NCI-H1105 (cell line): ENCODE results near the gene VEGFA.

Experiments
- DNase-seq: peaks from one replicate; lab custom pipeline; 2025; lab: John Stamatoyannopoulos, UW

VEGFA gene

DNA sequence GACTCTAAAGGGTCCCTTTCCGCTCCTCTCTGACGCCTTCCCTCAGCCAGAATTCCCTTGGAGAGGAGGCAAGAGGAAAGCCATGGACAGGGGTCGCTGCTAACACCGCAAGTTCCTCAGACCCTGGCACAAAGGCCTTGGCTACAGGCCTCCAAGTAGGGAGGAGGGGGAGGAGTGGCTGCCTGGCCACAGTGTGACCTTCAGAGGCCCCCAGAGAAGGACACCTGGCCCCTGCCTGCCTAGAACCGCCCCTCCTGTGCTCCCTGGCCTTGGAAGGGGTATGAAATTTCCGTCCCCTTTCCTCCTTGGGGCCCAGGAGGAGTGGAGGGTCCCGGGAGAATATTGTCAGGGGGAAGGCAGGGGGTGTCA, 2.7 kb downstream of the VEGFA start:
- no peak for DNase-seq

GRCh38 chr6:43773050-43773979, 3.3 kb downstream of the VEGFA start:
- DNase-seq: peak; percentile 21

GRCh38 chr6:43773980-43774775, 4.2 kb downstream of the VEGFA start:
- DNase-seq: no peak

DNA sequence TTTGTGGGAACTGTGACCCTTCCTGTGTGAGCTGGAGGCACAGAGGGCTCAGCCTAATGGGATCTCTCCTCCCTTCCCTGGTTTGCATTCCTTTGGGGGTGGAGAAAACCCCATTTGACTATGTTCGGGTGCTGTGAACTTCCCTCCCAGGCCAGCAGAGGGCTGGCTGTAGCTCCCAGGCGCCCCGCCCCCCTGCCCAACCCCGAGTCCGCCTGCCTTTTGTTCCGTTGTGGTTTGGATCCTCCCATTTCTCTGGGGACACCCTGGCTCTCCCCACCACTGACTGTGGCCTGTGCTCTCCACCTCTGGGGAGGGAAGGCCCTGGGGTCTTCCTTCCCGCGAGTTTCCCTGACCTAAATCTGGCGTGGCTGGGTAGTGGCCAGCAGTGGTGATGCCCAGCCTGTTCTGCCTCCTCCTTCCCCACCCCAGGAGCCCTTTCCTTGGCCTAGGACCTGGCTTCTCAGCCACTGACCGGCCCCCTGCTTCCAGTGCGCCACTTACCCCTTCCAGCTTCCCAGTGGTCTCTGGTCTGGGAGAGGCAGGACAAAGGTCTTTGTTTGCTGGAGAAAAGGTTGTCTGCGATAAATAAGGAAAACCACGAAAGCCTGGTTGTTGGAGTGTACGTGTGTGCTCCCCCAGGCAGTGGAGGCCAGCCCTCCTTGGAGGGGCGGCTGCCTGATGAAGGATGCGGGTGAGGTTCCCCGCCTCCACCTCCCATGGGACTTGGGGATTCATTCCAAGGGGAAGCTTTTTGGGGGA, 4.9 kb downstream of the VEGFA start:
- peak; percentile 56 for DNase-seq

GRCh38 chr6:43775535-43775885, 5.5 kb downstream of the VEGFA start:
- no peak for DNase-seq

DNA sequence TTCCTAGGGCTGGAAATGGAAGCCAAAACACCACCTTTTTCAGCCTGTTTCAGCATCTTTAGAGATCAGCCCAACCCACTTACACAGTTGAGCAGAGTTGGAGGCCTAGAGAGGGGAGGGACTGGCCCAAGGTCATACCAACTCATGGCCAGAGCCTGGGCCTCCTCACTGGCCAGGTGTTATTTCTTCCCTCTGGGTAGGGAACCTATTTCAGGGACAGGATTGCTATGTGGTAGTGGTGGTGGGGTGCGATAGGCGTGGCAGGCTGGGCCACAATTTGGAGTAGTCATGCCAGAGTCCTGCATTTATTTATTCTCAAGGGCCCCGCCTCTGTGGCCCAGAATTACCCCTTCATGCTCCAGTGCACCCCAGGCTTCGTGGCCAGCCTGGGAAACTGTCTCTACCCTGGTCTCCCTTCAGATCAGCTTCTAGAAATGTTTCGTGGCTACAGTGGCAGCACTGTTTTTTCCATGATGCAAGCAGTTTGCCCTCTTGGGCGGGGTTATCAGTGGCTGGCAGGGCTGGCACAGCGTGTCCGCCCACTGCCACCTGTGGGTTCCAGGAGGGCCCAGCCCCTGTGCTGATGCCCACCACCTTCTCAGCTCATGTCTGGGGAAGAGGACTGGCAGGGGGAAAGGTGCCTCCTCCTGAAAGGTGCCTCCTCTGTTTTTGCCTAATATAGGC, 6.2 kb downstream of the VEGFA start:
- DNase-seq: no peak

GRCh38 chr6:43776799-43777776, 7.1 kb downstream of the VEGFA start:
- DNase-seq: no peak

DNA sequence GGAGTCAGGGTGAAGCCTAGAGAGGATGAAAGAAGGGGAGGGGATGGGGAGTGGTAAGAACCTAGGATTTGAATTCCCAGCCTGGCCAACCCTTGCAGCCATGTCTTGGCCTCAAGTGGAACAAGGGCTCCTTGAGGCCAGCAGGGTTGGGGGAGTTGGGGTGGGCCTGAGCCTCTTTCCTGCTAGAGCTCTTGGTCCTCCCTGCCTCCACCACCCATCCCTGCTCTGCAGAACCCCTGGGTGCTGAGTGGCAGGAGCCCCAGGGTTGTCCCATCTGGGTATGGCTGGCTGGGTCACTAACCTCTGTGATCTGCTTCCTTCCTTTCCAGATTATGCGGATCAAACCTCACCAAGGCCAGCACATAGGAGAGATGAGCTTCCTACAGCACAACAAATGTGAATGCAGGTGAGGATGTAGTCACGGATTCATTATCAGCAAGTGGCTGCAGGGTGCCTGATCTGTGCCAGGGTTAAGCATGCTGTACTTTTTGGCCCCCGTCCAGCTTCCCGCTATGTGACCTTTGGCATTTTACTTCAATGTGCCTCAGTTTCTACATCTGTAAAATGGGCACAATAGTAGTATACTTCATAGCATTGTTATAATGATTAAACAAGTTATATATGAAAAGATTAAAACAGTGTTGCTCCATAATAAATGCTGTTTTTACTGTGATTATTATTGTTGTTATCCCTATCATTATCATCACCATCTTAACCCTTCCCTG, 8.3 kb downstream of the VEGFA start:
- DNase-seq: no peak

- no peak for DNase-seq
Measured at GRCh38 chr6:43778976-43779851, 9.2 kb downstream of the VEGFA start.

GRCh38 chr6:43779852-43780236, 9.8 kb downstream of the VEGFA start:
- DNase-seq: no peak

DNA sequence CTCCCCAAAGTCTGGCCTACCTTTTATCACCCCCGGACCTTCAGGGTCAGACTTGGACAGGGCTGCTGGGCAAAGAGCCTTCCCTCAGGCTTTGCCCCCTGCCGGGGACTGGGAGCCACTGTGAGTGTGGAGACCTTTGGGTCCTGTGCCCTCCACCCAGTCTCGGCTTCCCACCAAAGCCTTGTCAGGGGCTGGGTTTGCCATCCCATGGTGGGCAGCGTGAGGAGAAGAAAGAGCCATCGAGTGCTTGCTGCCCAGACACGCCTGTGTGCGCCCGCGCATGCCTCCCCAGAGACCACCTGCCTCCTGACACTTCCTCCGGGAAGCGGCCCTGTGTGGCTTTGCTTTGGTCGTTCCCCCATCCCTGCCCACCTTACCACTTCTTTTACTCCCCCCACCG, 10.3 kb downstream of the VEGFA start:
- DNase-seq: no peak

DNA sequence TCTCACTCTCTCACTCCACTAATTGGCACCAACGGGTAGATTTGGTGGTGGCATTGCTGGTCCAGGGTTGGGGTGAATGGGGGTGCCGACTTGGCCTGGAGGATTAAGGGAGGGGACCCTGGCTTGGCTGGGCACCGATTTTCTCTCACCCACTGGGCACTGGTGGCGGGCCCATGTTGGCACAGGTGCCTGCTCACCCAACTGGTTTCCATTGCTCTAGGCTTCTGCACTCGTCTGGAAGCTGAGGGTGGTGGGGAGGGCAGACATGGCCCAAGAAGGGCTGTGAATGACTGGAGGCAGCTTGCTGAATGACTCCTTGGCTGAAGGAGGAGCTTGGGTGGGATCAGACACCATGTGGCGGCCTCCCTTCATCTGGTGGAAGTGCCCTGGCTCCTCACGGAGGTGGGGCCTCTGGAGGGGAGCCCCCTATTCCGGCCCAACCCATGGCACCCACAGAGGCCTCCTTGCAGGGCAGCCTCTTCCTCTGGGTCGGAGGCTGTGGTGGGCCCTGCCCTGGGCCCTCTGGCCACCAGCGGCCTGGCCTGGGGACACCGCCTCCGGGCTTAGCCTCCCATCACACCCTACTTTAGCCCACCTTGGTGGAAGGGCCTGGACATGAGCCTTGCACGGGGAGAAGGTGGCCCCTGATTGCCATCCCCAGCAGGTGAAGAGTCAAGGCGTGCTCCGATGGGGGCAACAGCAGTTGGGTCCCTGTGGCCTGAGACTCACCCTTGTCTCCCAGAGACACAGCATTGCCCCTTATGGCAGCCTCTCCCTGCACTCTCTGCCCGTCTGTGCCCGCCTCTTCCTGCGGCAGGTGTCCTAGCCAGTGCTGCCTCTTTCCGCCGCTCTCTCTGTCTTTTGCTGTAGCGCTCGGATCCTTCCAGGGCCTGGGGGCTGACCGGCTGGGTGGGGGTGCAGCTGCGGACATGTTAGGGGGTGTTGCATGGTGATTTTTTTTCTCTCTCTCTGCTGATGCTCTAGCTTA, 11.2 kb downstream of the VEGFA start:
- DNase-seq: no peak

DNA sequence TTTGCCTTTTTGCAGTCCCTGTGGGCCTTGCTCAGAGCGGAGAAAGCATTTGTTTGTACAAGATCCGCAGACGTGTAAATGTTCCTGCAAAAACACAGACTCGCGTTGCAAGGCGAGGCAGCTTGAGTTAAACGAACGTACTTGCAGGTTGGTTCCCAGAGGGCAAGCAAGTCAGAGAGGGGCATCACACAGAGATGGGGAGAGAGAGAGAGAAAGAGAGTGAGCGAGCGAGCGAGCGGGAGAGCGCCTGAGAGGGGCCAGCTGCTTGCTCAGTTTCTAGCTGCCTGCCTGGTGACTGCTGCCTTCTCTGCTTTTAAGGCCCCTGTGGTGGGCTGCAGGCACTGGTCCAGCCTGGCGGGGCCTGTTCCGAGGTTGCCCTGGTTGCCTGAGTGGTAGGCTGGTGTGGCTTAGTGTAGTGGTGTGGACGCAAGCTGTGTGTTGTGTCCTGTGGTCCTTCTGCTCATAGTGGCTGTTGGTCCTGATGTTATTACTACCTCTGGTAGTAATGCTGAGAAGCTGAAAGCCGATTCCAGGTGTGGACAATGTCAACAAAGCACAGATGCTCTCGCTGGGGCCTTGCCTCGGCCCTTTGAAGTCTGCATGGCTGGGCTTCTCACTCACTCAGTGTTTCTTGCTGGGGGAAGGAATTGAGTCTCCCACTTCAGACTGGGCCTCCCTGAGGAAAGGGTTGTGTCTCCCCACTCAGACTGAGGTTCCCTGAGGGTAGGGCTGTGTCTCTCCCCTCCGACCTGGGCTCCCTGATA, 12.1 kb downstream of the VEGFA start:
- DNase-seq: no peak

GRCh38 chr6:43782764-43783513, 12.9 kb downstream of the VEGFA start:
- no peak for DNase-seq

- no peak for DNase-seq
Measured at GRCh38 chr6:43784049-43784855, 14.2 kb downstream of the VEGFA start.
